NCI-H460 (cell line): Measurements from ENCODE around the gene NRDC. TPM values are rescaled to one million over a fixed set of nuclear protein-coding genes. Genes with fewer than 3 reads are reported as not detected.
"Not testable (repeated sequence)": the region's sequence is repeated elsewhere in the genome, so short reads cannot be mapped to it uniquely, and the experiment has no call there.

Experiments
- DNase-seq: peaks from one replicate; pipeline ENCODE4 v3.0.0-alpha.2; 2016; ENCODE audit warnings: low read depth; ENCODE audit errors: extremely low read depth
- total RNA-seq: library from RNA; depleted of rRNA; stranded (reverse); fragments of >200 nt; shearing (Covaris generic); gene quantifications from 2 replicates; pipeline ENCODE4 v1.2.3, GENCODE V29; 2014

NRDC gene
- total RNA-seq, 1 experiment from 2014 or later: 130 TPM

GRCh38 chr1:51850420-51851223 lies 27.9 kb downstream of the NRDC start:
- no peak for DNase-seq

GRCh38 chr1:51847294-51847920 lies 31.1 kb downstream of the NRDC start:
- no peak for DNase-seq

GRCh38 chr1:51843948-51844347 lies 34.6 kb downstream of the NRDC start:
- no peak for DNase-seq

- no peak for DNase-seq
These were observed 36.3 kb downstream of the NRDC start for GRCh38 chr1:51842261-51842660.

- DNase-seq: no peak
These were observed 37.6 kb downstream of the NRDC start for GRCh38 chr1:51840743-51841461.

- DNase-seq: no peak
These were observed 38.3 kb downstream of the NRDC start for GRCh38 chr1:51840182-51840581.

- DNase-seq: no peak
These were observed 39.4 kb downstream of the NRDC start for GRCh38 chr1:51839094-51839493.

- DNase-seq: no peak
These were observed 41.3 kb downstream of the NRDC start for GRCh38 chr1:51837243-51837642.

- no peak for DNase-seq
These were observed 44.8 kb downstream of the NRDC start for GRCh38 chr1:51833700-51834099.

- DNase-seq: no peak
These were observed 49.5 kb downstream of the NRDC start for GRCh38 chr1:51829058-51829457.

GRCh38 chr1:51819810-51820209 lies 58.7 kb downstream of the NRDC start:
- DNase-seq: no peak

GRCh38 chr1:51819021-51819420 lies 59.5 kb downstream of the NRDC start:
- not testable (repeated sequence) for DNase-seq

- DNase-seq: no peak
These were observed 60.0 kb downstream of the NRDC start for GRCh38 chr1:51818487-51818886.

GRCh38 chr1:51814513-51814912 lies 64.0 kb downstream of the NRDC start:
- DNase-seq: no peak

GRCh38 chr1:51799372-51799771 lies 79.2 kb downstream of the NRDC start:
- DNase-seq: no peak

GRCh38 chr1:51794868-51795267 lies 83.7 kb downstream of the NRDC start:
- DNase-seq: no peak

- DNase-seq: no peak
These were observed 84.3 kb downstream of the NRDC start for GRCh38 chr1:51794260-51794659.

GRCh38 chr1:51792864-51793263 lies 85.7 kb downstream of the NRDC start:
- no peak for DNase-seq

GRCh38 chr1:51791888-51792287 lies 86.6 kb downstream of the NRDC start:
- DNase-seq: no peak

- no peak for DNase-seq
These were observed 88.1 kb downstream of the NRDC start for GRCh38 chr1:51790385-51790784.

- DNase-seq: no peak
These were observed 89.2 kb downstream of the NRDC start for GRCh38 chr1:51789342-51789741.

GRCh38 chr1:51788938-51789337 lies 89.6 kb downstream of the NRDC start:
- no peak for DNase-seq
